Kidney tubule cell (primary cell): ENCODE data around the gene FAM136A.
"Not testable (repeated sequence)": the region's sequence is repeated elsewhere in the genome, so short reads cannot be mapped to it uniquely, and the experiment has no call there.

ENCODE experiments used
- DNase-seq: peaks from one replicate; pipeline ENCODE4 v3.0.0-alpha.2; 2018; ENCODE audit warnings: low spot score

Gene FAM136A

GRCh38 chr2:70297828-70298227 lies 4.0 kb downstream of the FAM136A start:
- DNase-seq = not testable (repeated sequence)

- DNase-seq = no peak
These were observed 18.2 kb downstream of the FAM136A start for GRCh38 chr2:70283500-70284191.

- no peak for DNase-seq
These were observed 19.4 kb downstream of the FAM136A start for GRCh38 chr2:70282439-70282838.

- DNase-seq = no peak
These were observed 21.5 kb downstream of the FAM136A start for GRCh38 chr2:70280242-70280798.

- no peak for DNase-seq
These were observed 31.5 kb downstream of the FAM136A start for GRCh38 chr2:70270323-70270722.

- not testable (repeated sequence) for DNase-seq
These were observed 32.2 kb downstream of the FAM136A start for GRCh38 chr2:70269422-70270302.

- not testable (repeated sequence) for DNase-seq
These were observed 34.9 kb downstream of the FAM136A start for GRCh38 chr2:70266925-70267324.

- no peak for DNase-seq
These were observed 40.4 kb downstream of the FAM136A start for GRCh38 chr2:70261501-70261900.

GRCh38 chr2:70258532-70258875 lies 43.4 kb downstream of the FAM136A start:
- peak; percentile 33 for DNase-seq

- DNase-seq = no peak
These were observed 46.1 kb downstream of the FAM136A start for GRCh38 chr2:70255637-70256314.

- DNase-seq = no peak
These were observed 51.4 kb downstream of the FAM136A start for GRCh38 chr2:70250434-70250833.

- DNase-seq = peak; percentile 99
These were observed 53.6 kb downstream of the FAM136A start, which contains the start of gene TIA1 for GRCh38 chr2:70248181-70248847. TSS of gene TIA1 (minus strand) at chr2:70248628. CDS start at chr2:70248430, 198 bp downstream.

- DNase-seq = peak; percentile 31
These were observed 54.3 kb downstream of the FAM136A start for GRCh38 chr2:70247364-70248180.
